ENCODE measurements around the gene SAMD4A.

SAMD4A gene

DNA sequence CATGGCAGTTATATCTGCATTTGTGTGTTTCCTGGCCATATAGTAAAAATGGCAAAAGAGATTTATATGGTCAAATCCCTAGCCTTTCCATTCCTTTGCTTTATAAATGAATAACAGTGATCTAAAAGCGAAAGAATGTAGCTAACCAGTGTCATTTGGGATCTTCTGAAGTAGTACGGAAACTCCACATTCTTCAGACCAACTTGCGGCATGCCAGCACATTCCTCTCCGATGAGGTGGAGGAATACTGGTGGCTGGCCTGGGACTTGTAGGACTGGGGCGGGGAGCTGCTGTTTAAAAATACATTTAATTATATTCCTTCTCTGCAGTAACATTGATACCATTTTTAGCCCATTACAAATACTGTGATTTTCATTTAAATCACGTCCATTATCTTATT is 85.3 kb downstream of the SAMD4A start:
- H3K36me3 ChIP-seq (ENCODE audit: low read length), result no peaks in the 10 kb centered on the region
- H3K79me2 ChIP-seq (ENCODE audit: insufficient read depth, low read length), result no peaks in the 10 kb centered on the region
- no peak overlapping the region for H3K4me3 ChIP-seq (ENCODE audit: insufficient read depth, low read length, poor library complexity, severe bottlenecking)
- no peak for TF ChIP-seq EZH2phosphoT487 (conservative IDR thresholded peaks at IDR 0.05; ENCODE audit: low read length)
- TF ChIP-seq, protein P1, sequence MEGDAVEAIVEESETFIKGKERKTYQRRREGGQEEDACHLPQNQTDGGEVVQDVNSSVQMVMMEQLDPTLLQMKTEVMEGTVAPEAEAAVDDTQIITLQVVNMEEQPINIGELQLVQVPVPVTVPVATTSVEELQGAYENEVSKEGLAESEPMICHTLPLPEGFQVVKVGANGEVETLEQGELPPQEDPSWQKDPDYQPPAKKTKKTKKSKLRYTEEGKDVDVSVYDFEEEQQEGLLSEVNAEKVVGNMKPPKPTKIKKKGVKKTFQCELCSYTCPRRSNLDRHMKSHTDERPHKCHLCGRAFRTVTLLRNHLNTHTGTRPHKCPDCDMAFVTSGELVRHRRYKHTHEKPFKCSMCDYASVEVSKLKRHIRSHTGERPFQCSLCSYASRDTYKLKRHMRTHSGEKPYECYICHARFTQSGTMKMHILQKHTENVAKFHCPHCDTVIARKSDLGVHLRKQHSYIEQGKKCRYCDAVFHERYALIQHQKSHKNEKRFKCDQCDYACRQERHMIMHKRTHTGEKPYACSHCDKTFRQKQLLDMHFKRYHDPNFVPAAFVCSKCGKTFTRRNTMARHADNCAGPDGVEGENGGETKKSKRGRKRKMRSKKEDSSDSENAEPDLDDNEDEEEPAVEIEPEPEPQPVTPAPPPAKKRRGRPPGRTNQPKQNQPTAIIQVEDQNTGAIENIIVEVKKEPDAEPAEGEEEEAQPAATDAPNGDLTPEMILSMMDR (IDR thresholded peaks at IDR 0.05; ENCODE audit: insufficient read depth, low read length, poor library complexity, severe bottlenecking), result no peak
- no peak overlapping the region for H2AFZ ChIP-seq (ENCODE audit: low read depth, low read length, severe bottlenecking)
- no peaks in the 10 kb centered on the region for H3F3A ChIP-seq (ENCODE audit: insufficient read depth)
- H3K9me2 ChIP-seq (replicated peaks; ENCODE audit: insufficient read depth, low read length), result no peaks in the 10 kb centered on the region
- no peaks in the 10 kb centered on the region for H3K9me3 ChIP-seq (ENCODE audit: insufficient read depth, low read length)
- H3K9ac ChIP-seq (ENCODE audit: low read length), result no peak overlapping the region
- no peak overlapping the region for H3K27ac ChIP-seq (ENCODE audit: low read depth, low read length)
- no peaks in the 10 kb centered on the region for H3K27me3 ChIP-seq (ENCODE audit: low read length)
- no peaks in the 10 kb centered on the region for H4K20me1 ChIP-seq (ENCODE audit: low read depth, low read length)
- no peak overlapping the region for H3K4me2 ChIP-seq (ENCODE audit: low read depth, low read length, poor library complexity, severe bottlenecking)

DNA sequence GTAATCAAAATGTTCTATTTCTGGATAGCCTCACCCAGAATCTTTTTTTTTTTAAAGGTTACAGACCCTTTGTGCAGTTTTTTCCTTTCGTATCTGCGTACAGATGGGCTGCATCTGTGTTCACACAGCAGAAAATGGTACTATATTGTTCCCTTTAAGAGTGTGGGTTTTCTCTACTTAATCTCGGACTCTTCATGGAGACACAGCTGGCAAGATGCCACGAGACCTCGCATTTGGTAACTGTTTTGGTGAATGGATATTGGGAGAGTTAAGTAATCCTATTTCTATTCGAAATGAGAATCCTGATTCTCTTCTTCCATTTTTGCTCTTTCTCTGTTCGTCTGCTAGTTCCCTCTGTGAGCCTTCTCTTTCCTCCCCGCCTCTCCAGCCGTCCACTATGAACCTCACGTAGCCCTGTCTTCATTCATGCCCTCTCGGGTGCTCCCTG is 85.7 kb downstream of the SAMD4A start:
- no peaks in the 10 kb centered on the region for H3K9me3 ChIP-seq (ENCODE audit: insufficient read depth, low read length)
- H2AFZ ChIP-seq (ENCODE audit: low read depth, low read length, severe bottlenecking), result no peak overlapping the region
- H3K9ac ChIP-seq (ENCODE audit: low read length), result no peak overlapping the region
- no peak overlapping the region for H3K27ac ChIP-seq (ENCODE audit: low read depth, low read length)
- TF ChIP-seq, protein P1 (IDR thresholded peaks at IDR 0.05; ENCODE audit: insufficient read depth, low read length, poor library complexity, severe bottlenecking), result no peak
- TF ChIP-seq EZH2phosphoT487 (conservative IDR thresholded peaks at IDR 0.05; ENCODE audit: low read length), result no peak
- H3K27me3 ChIP-seq (ENCODE audit: low read length), result no peaks in the 10 kb centered on the region
- no peaks in the 10 kb centered on the region for H3K79me2 ChIP-seq (ENCODE audit: insufficient read depth, low read length)
- H3F3A ChIP-seq (ENCODE audit: insufficient read depth), result no peaks in the 10 kb centered on the region
- H4K20me1 ChIP-seq (ENCODE audit: low read depth, low read length), result no peaks in the 10 kb centered on the region
- H3K4me3 ChIP-seq (ENCODE audit: insufficient read depth, low read length, poor library complexity, severe bottlenecking), result no peak overlapping the region
- H3K36me3 ChIP-seq (ENCODE audit: low read length), result no peaks in the 10 kb centered on the region
- no peaks in the 10 kb centered on the region for H3K9me2 ChIP-seq (replicated peaks; ENCODE audit: insufficient read depth, low read length)
- H3K4me2 ChIP-seq (ENCODE audit: low read depth, low read length, poor library complexity, severe bottlenecking), result no peak overlapping the region

DNA sequence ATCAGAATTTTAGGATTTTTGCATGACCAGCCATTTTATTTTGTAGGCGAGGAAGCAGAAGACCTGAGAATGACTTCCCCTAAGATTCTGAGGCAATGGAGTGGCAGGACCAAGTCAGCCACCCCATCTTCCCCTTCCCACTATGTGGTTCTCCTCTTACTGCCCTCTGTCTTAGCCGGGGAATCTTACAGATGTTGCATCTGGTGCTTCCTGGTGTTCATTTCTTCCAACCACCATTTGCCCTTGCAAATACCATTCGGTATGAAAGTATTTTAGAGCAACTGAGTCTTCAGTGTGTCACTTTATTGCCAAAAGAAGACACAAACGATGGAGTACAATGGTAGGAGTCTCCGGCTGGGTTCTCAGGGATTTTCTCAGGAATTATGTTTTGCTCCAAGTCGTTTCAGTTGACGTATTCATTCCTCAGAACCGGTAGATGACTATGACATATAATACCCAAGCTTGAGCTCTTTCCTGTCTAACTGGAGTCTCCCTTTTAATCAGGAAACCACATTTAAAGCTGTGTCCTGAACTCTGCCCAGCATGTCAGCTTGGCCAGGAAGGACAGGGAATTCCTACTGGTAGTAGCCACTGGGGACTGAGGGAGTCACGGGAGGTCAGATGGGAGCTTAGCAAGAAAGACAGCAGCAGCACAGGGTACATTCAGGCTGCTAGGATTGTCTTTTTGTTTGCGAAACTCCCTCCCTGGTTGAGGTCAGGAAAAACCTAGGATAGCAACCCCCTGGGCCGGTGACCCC is 87.0 kb downstream of the SAMD4A start:
- no peaks in the 10 kb centered on the region for H3K9me3 ChIP-seq (ENCODE audit: insufficient read depth, low read length)
- no peak overlapping the region for H2AFZ ChIP-seq (ENCODE audit: low read depth, low read length, severe bottlenecking)
- H3K9me2 ChIP-seq (replicated peaks; ENCODE audit: insufficient read depth, low read length), result no peaks in the 10 kb centered on the region
- no peak overlapping the region for H3K4me3 ChIP-seq (ENCODE audit: insufficient read depth, low read length, poor library complexity, severe bottlenecking)
- no peak overlapping the region for H3K27ac ChIP-seq (ENCODE audit: low read depth, low read length)
- TF ChIP-seq EZH2phosphoT487 (conservative IDR thresholded peaks at IDR 0.05; ENCODE audit: low read length), result no peak
- TF ChIP-seq, protein P1 (IDR thresholded peaks at IDR 0.05; ENCODE audit: insufficient read depth, low read length, poor library complexity, severe bottlenecking), result no peak
- H3F3A ChIP-seq (ENCODE audit: insufficient read depth), result no peaks in the 10 kb centered on the region
- no peaks in the 10 kb centered on the region for H4K20me1 ChIP-seq (ENCODE audit: low read depth, low read length)
- H3K4me2 ChIP-seq (ENCODE audit: low read depth, low read length, poor library complexity, severe bottlenecking), result no peak overlapping the region
- no peaks in the 10 kb centered on the region for H3K27me3 ChIP-seq (ENCODE audit: low read length)
- H3K9ac ChIP-seq (ENCODE audit: low read length), result no peak overlapping the region
- no peaks in the 10 kb centered on the region for H3K36me3 ChIP-seq (ENCODE audit: low read length)
- no peaks in the 10 kb centered on the region for H3K79me2 ChIP-seq (ENCODE audit: insufficient read depth, low read length)

Data from SU-DHL-6 (cell line).